ENCODE data around the gene EPS8L2. TPM values are rescaled to one million over a fixed set of nuclear protein-coding genes. Genes with fewer than 3 reads are reported as not detected.

Gene EPS8L2
- polyA plus RNA-seq, 3 donors = 0.55 TPM; not detected in 2

- Histone ChIP-seq H3K79me2 (ENCODE audit: insufficient read depth, low read length) (no peaks in the 10 kb centered on the region), H3K27me3 (ENCODE audit: control insufficient read depth in 2 of 2, insufficient read depth in 2 of 2, low read length in 2 of 2) (no peaks in the 10 kb centered on the region), H3K27ac (ENCODE audit: low read depth in 1 of 2, low read length in 2 of 2) (no peak overlapping the region), H3K36me3 (replicated peaks in 1 of 2; ENCODE audit: control insufficient read depth in 1 of 2, insufficient read depth in 2 of 2, low read length in 2 of 2) (peaks cover 44 to 58% of the 10 kb centered on the region in 2 donors), H3K4me2 (replicated peaks; ENCODE audit: extremely low read depth, low read length, poor library complexity, severe bottlenecking) (no peak overlapping the region), H4K20me1 (ENCODE audit: insufficient read depth, low read length) (no peaks in the 10 kb centered on the region), H2AFZ (ENCODE audit: insufficient read depth, low read depth, low read length, poor library complexity, severe bottlenecking) (no peak overlapping the region), H3K4me1 (ENCODE audit: control insufficient read depth in 1 of 2, insufficient read depth in 2 of 2, low read length in 2 of 2) (no peaks in the 10 kb centered on the region), H3K4me3 (replicated peaks in 1 of 3; ENCODE audit: low read depth in 2 of 3, low read length in 3 of 3) (no peak overlapping the region), H3K9ac (ENCODE audit: insufficient read depth, low read length, poor library complexity, severe bottlenecking) (no peak overlapping the region), H3K9me3 (replicated peaks in 1 of 2; ENCODE audit: control insufficient read depth in 1 of 2, insufficient read depth in 1 of 2, low read length in 2 of 2) (peaks cover 0 to 6% of the 10 kb centered on the region in 2 donors)
- intact Hi-C loops (cut with micrococcal nuclease) = no loop called here
- Mint-ChIP-seq H3K9me3 (peaks cover 0 to 12% (median 4%) of the 10 kb centered on the region in 7 donors), H3K4me3 (no peak overlapping the region), H3K36me3 (peaks cover 40 to 81% of the 10 kb centered on the region in 2 donors), H3K27me3 (ENCODE audit: low read depth in 3 of 3) (peaks cover 2 to 4% (median 2%) of the 10 kb centered on the region in 3 donors), H3K27ac (no peak overlapping the region), H3K4me1 (no peaks in the 10 kb centered on the region)
- DNase-seq = no peak
- 95% methylated on average over 6 of the region's 7 CpGs for WGBS (ENCODE audit: insufficient coverage)
- TF ChIP-seq, protein P1, sequence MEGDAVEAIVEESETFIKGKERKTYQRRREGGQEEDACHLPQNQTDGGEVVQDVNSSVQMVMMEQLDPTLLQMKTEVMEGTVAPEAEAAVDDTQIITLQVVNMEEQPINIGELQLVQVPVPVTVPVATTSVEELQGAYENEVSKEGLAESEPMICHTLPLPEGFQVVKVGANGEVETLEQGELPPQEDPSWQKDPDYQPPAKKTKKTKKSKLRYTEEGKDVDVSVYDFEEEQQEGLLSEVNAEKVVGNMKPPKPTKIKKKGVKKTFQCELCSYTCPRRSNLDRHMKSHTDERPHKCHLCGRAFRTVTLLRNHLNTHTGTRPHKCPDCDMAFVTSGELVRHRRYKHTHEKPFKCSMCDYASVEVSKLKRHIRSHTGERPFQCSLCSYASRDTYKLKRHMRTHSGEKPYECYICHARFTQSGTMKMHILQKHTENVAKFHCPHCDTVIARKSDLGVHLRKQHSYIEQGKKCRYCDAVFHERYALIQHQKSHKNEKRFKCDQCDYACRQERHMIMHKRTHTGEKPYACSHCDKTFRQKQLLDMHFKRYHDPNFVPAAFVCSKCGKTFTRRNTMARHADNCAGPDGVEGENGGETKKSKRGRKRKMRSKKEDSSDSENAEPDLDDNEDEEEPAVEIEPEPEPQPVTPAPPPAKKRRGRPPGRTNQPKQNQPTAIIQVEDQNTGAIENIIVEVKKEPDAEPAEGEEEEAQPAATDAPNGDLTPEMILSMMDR (IDR thresholded peaks at IDR 0.05) = no peak
These were observed 49.2 kb upstream of the EPS8L2 start for GRCh38 chr11:656866-657265.

DNA sequence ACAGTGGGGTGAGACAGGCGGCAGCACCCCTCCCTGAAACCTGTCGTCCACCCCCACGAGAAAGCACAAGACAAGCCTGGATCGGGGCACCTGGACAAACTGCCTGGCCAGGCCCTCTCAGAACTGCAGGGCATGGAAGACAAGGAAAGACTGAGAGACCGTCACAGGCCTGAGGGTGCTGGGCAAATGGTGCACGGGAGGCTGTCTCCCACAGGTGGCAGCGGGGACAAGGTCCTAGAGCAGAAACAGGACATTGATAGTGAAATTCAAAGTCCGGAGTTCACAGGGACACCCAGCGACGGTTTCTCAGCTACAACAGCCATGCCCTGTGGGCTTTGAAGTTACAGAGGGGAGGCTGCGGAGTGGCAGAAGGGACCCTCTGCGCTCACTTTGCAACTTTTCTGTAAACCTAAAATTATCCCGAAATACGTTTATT, 48.3 kb upstream of the EPS8L2 start:
- no peak overlapping the region for H3K9ac ChIP-seq (ENCODE audit: insufficient read depth, low read length, poor library complexity, severe bottlenecking)
- H3K27ac ChIP-seq (ENCODE audit: low read depth in 1 of 2, low read length in 2 of 2) = no peak overlapping the region
- H3K36me3 ChIP-seq (replicated peaks in 1 of 2; ENCODE audit: control insufficient read depth in 1 of 2, insufficient read depth in 2 of 2, low read length in 2 of 2) = peaks cover 45 to 62% of the 10 kb centered on the region in 2 donors
- Mint-ChIP-seq H3K36me3 (peaks cover 36 to 82% of the 10 kb centered on the region in 2 donors), H3K4me1 (no peaks in the 10 kb centered on the region), H3K9me3 (peaks cover 0 to 11% (median 4%) of the 10 kb centered on the region in 7 donors), H3K27me3 (ENCODE audit: low read depth in 3 of 3) (peaks cover 2 to 5% (median 2%) of the 10 kb centered on the region in 3 donors), H3K27ac (peak overlapping the region in 1 of 7 donors; percentile 42), H3K4me3 (no peak overlapping the region)
- no peak overlapping the region for H3K4me2 ChIP-seq (replicated peaks; ENCODE audit: extremely low read depth, low read length, poor library complexity, severe bottlenecking)
- intact Hi-C loops (cut with micrococcal nuclease) = no loop called here
- WGBS (ENCODE audit: insufficient coverage) = 94% methylated on average over 14 of the region's 14 CpGs
- no peak for DNase-seq
- no peaks in the 10 kb centered on the region for H3K4me1 ChIP-seq (ENCODE audit: control insufficient read depth in 1 of 2, insufficient read depth in 2 of 2, low read length in 2 of 2)
- H3K4me3 ChIP-seq (replicated peaks in 1 of 3; ENCODE audit: low read depth in 2 of 3, low read length in 3 of 3) = no peak overlapping the region
- H2AFZ ChIP-seq (ENCODE audit: insufficient read depth, low read depth, low read length, poor library complexity, severe bottlenecking) = no peak overlapping the region
- TF ChIP-seq, protein P1 (IDR thresholded peaks at IDR 0.05) = no peak
- H3K79me2 ChIP-seq (ENCODE audit: insufficient read depth, low read length) = no peaks in the 10 kb centered on the region
- H4K20me1 ChIP-seq (ENCODE audit: insufficient read depth, low read length) = peaks cover 8% of the 10 kb centered on the region
- peaks cover 0 to 6% of the 10 kb centered on the region in 2 donors for H3K9me3 ChIP-seq (replicated peaks in 1 of 2; ENCODE audit: control insufficient read depth in 1 of 2, insufficient read depth in 1 of 2, low read length in 2 of 2)
- no peaks in the 10 kb centered on the region for H3K27me3 ChIP-seq (ENCODE audit: control insufficient read depth in 2 of 2, insufficient read depth in 2 of 2, low read length in 2 of 2)
